NCI-H2107 treated with DMSO at 0.1 percent for 48 hours (cell line): ENCODE results near the gene AHI1.
"Not testable (repeated sequence)": the region's sequence is repeated elsewhere in the genome, so short reads cannot be mapped to it uniquely, and the experiment has no call there.

Source experiments
- DNase-seq: peaks from one replicate; lab custom pipeline; 2025; ENCODE audit not compliant: unreplicated experiment; lab: John Stamatoyannopoulos, UW

The AHI1 gene

DNA sequence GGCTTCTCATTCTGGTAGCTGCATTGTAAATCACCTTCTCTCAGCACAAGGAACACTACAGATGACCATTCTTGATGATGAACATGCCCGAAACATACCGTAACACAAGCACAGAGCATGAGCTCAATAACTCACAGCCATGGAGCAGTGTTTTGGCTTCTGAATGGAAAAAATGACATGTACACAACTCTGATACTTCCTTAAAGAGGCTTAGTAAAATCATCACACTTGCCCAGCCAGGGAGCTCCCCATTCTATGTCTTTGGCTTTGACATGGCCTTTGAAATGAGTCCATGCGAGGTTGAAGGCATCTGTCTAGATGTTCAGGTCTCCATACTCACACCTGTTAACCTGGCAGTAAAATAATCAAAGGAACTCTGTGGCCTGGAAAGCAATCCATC lies 228.8 kb downstream of the AHI1 start:
- DNase-seq, result no peak

DNA sequence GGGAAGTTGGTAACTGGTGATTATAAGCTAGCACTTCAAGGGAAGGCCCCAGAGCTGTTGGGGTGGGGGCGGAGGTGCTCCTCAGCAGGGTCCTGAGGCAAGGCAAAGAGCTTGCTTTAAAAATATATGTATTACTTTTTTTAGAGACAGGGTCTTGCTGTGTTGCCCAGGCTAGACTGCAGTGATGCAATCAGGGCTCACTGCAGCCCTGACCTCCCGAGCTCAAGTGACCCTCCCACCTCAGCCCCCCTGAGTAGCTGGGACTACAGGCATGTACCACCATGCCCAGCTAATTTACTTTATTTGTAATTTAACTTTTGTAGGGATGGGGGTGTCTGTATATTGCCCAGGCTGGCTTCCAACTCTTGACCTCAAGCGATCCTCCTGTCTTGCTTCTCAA lies 229.3 kb downstream of the AHI1 start:
- no peak for DNase-seq

DNA sequence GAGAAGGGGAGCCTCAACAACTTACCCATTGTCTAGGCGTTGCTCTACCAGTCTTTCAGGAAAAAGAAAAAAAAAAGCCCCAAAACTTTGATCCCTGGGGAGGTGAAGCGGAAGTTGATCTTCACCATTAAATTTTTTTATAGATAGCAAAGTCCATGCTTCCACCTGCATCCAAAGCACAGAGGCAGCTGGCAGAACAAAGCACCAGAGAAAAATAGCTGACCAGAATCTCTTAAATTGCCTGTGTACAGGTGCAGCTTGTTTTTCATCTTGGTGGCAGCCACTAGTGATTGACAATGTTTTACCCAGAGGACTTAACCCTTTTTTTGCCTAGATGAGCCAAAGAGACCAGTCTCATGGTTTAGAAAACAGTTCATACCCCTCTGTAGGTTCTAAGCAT lies 230.5 kb downstream of the AHI1 start:
- peak; percentile 94 for DNase-seq

DNA sequence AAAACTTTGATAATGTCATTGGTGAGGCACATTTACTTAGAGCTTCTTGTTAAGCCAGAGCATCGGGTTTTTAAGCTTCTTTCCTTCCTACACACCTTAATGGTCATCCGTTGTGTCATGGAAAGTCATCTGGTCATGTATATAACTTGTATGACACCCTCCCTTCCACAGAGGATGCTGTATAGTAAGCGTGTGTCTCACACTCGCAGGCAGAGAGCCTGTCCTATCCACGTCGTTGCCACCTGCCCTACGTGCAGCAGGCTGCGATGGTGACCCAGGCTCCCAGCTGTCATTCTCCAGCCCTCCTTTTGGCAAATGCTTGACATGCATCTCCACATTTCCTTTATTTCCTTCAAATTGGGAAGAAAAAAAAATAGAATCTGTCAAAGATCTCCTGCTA lies 230.9 kb downstream of the AHI1 start:
- DNase-seq, result no peak

DNA sequence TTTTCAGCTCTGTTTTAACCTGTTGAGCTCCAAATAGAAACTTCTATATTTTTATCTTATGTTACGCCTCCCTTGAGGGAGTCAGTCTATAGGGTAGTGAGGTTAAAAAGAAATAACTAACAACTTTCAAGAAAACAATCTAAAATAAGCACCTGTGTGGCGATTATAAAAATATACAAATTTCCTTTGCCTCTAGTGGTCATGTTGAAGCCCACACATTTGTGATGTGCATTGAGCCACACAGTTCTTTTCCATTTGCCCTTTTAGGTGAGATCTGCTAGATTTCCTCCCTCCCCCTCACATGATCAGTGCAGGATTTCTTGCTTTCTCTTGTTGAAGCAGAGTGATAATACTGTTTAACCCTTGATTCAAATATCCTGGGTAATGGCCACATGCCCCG lies 232.3 kb downstream of the AHI1 start:
- no peak for DNase-seq

DNA sequence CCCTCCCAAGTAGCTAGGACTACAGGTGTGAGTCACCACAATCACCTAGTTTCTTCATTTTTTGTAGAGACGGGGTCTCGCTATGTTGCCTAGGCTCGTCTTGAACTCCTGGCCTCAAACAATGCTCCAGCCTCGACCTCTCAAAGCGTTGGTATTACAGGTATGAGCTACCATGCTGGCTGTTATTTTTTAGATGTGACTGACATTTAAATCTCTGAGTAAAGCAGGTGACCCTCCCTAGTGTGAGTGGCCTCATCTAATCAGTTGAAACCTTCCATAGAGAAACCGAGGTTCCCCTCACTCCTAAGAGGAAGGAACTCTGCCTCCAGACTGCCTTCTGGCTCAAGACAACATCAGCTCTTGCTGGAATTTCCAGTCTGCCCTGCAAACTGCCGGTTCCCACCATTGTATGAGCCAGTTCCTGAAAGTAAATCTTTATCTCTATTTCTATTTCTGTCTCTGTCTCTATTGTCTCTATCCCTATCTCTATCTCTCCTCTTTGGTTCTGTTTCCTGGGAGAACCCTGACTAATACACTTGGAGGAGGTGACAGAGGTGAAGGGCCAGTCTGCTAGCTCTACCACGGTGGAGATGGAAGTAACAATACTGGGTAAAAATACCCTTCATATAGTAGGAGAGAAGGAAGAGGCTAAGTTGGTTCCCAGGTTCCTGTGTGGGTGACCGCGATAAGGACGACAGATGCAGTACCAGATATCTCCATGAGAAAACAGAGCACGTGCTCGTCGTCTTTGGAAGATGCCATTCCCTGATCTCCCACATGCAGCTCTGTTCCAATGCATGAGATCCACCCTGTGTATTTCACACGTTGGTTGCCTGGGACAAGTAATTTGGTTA lies 235.4 kb downstream of the AHI1 start:
- no peak for DNase-seq

DNA sequence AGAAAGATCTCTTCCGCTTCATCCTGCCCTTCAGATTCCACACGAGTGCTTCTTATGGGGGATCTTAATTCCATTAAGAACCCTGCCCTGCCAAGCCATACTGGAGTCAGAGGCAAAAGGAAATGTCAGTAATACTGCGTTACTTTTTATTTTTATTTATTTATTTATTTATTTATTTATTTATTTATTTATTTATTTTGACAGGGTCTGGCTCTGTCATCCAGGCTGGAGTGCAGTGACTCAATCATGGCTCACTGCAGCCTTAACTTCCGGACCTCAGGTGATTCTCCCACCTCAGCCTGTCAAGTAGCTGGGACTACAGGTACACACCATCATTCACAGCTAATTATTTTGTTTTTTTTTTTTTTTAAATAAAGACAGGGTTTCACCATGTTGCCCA lies 236.9 kb downstream of the AHI1 start:
- DNase-seq, result no peak

DNA sequence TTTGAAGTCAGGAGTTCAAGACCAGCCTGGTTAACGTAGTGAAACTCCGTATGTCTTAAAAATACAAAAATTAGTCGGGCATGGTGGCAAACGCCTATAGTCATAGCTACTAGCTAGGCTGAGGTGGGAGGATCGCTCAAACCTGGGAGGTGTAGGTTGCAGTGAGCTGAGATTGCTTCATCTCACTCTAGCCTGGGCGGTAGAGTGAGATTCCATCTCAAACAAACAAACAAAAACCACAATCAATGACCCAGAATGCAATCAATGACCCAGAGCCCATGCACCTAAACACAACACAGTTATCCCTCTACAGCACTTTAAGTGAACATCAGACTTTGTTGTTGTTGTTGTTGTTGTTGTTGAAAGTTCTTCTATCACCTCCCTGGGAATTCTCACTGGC lies 238.6 kb downstream of the AHI1 start:
- DNase-seq, result no peak

DNA sequence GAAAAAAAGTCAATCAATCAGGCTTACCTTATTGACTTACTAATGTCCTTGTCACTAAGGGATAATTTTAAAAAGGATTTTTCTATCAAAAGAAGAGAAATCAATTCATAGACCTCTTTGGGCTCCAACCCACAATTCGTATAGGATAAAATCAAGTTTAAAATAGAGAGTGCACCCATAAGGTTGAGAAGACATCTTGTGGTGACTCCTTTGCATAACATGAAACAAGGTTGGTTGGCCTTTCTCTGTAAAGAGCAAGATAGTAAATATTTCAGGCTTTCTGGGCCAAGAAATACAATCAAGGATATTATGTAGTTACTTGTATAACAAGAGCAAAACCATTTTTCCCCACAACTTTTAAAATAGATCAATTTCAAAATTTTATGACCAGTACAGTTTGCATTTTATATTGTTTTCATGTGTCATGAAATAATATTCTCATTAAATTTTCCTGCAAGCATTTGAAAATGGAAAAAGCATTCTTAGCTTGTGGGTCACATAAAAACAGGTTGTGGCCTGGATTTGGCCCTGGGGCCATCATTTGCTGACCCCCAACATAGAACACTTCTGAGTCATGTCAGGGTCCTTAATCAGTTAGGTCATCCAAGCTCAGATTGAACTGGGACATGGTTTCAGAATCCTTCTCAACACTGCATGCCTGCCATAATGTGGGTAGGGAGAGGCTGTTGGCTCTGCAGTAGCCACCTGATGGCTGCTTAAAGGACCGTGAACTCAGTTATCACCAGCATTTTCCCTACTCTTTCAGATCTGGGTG lies 239.7 kb downstream of the AHI1 start:
- no peak for DNase-seq

DNA sequence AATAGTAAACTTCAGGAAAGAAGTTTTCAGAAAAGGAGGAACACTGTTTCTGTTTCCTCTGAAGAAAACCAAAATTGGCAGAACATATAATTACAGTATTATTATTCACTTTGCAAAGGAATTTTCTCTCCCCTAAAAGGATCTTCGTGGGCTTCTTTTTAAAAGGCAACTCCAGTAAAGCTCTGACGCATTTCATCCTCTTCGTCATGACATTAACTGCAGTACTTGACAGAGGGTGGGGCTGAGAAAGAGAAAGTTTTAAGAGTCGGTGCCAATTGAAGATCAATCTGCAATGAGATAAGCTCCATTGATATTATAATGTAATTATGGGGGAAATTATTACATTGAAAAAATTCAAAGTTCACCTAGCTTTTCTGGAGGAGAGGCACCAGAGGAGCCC lies 240.7 kb downstream of the AHI1 start:
- DNase-seq, result no peak

DNA sequence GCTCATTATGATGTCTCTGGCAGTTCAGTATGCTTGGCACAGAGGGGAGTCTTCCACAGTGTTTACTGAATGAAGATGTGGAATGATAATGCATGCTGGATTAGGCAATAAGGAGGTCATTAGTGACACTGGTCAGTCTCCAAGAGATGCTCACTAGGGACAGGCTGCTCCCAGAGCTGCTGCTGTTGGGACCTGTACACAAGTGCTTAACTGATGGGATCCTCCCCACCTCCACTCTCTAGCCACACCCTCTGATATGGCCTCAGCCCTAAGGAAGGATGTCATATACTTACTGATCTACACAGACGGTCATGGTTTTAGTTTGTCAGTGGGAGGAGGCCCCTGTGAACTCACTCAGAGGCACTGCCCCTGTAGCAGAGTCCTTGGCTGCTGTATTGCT lies 243.1 kb downstream of the AHI1 start:
- DNase-seq, result no peak

DNA sequence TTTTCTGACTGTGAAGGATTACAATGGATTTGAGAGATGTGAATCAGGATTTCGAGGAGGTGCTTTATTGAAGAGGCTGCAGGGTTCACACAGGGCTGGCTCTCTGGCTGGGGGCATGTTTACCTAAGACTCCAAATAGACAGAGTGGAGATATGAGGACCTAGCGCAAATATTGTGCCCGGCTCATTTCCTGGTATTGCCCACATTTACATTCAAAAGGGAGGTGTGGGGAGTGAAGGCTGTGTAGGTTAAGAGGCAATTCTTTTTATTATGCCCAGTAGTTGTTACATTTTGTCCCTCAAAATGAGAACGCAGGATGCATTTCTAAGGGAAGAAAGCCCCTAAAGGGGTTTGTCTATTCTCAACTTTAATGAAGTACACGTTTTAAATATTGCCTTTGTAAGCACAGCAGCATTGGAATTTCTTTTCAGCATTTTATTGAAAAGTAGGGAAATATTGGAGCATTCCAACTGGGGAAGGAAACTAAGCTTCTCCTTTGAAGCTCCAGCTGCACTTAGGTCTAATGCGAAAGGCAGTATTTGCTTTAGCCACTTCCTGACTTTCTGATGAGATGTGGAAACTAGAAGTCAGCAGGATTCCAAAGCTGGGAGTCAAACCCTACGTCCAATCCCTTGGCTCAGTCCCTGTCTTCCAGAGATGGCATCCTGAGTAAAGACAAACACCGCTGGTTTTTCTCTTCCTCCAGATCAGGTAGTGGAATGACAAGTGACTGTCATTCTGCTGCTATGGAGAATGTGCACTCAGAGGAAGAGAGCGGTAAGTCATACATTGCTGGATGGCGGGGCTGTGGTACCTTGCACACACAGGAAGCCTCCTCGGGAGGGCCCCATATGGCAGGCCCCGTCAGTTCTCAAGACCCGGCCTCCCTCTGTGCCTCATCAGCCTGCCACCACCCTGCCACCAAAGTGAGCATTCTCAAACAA lies 245.8 kb downstream of the AHI1 start:
- peak; percentile 61 for DNase-seq

DNA sequence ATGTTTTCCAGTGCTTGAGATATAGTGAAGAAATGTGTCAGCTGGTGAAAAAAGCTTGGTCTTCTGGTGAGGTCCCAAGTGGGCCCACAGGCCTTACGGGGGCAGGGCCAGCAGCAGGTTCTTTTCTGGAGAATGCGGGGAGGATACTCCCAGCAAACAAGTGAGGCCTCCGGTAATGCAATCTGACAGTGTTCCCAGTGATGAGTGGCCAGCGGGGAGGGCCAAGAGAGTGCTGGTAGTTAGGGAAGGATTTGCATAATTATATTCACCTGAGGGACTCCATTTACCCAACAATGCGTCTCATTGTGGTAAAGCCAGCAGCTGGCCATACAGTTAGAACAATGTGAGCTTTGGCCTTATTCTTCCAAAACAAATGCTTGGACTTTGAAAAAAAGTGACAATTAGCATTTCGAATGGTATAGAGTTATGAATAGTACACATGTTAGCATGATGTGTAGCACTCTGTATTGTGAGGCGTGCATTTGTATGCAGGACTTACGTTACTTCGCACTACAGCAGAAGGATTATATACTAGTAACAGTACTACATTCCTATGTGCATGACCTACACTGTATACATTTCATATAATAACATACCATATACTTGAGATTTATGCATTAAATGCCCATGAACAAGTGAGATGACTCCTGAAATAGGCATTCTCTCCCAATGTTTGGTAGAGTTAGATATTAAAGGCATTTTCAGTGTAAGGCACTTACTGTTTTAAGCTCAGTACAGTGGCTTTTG lies 246.6 kb downstream of the AHI1 start:
- peak; percentile 70 for DNase-seq

DNA sequence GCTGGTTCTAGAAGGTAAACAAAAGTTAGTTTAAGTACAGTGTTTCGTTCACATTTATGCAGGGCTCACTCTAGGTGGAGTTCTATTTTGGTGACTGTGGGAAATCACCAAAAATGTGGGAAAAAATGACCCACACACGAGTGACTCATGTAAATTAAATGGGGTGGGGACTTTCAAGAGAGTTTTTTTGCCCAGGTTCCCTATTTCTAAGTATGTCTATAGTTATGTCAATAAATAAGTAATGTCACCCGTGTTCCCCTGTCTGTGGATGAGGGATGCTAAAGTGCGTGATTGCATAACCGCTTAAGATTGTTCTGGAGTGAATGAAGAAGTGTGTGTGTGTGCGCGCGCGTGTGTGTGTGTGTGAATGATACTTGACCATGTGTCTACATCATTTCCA lies 247.3 kb downstream of the AHI1 start:
- no peak for DNase-seq

DNA sequence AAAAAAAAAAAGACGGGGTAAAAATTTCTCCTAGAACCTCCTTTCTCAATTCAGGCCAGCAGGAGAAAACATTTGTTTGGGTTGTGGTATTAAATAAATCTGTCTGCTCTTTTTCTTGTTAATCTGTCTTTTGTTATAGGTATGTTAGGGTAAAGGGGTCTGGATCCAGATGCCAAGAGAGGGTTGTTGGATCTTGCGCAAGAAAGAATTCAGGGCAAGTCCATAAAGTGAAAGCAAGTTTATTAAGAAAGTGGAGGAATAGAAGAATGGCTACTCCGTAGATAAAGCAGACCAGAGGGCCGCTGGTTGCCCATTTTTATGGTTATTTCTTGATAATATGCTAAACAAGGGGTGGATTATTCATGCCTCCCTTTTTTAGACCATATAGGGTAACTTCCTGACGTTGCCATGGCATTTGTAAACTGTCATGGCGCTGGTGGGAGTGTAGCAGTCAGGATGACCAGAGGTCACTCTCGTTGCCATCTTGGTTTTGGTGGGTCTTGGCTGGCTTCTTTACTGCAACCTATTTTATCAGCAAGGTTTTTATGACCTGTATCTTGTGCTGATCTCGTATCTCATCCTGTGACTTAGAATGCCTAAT lies 251.0 kb downstream of the AHI1 start:
- not testable (repeated sequence) for DNase-seq

DNA sequence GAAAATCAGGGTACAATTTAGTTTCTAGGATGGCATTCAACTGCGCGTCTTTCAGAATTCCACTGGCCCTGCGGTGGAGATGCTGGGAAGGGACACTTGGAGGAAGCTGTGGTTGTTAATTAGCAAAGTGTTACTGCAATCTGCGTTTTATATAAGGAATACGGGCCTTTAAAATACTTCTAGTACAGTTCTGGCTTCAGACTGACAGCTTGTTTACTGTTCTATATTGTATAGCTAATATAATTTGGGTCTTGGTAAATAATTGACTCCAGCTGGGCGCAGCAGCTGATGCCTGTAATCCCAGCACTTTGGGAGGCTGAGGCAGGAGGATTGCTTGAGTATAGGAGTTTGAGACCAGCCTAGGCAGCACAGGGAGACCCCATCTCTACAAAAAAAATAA lies 252.7 kb downstream of the AHI1 start:
- no peak for DNase-seq

DNA sequence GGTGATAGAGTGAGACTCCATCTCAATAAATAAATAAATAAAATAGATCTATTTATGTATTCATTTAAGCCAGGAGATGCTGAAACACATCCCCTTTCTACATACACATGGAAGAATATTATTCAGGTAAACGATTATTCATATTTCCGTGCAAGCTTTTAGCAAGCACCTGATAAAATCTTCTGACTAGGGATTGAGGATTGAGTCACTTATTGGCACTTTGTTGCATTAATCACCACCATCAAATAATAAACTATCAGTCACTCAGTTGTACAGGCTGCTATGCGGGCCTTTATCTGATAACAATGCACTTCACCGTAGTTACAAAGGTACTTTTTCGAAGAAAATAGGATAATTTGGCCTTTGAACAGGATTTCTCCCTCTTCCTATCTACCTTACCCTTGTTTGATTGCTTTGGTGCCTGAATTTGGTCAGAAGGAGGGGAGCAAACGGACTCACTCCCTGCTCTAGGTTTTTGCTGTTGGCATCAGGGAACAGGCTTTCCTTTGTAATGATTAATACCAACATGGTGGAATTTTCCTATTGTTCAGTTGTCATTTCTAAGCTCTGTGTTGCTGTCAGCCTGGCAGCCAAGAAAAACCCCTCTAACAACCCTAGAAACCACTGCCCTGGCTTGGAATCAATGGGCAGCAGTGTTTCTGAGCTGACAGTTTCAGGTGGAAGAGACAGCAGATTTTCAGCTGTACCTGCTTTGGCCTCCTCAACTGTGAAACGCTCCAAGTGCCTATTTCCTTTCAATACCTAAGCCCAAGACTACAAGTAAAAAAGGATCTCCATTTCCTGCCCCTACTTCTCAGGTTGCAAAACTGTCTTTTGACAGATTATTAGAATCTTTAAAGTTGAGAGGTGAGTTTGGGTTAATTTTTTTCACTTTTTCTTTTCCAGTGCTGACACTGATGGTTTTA lies 253.4 kb downstream of the AHI1 start:
- DNase-seq, result no peak

DNA sequence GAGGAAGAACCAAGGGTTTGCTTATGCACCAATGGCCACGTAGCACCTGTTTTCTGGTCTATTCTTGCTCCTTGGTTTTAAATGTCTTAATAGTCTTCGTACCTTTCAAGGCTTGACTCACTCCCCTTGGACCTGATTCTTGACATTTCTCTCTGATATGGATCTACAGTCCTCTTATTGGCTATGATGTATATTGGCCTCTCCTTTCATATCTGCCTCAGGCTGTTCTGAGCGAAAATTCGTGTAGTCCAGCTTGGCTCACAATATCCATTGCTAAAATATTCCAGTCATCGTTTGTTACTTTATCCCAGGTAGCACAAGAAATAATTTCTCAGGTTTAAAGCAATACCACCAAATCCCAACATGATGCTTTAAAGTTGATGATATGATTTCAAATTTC lies 256.8 kb downstream of the AHI1 start:
- DNase-seq, result no peak

DNA sequence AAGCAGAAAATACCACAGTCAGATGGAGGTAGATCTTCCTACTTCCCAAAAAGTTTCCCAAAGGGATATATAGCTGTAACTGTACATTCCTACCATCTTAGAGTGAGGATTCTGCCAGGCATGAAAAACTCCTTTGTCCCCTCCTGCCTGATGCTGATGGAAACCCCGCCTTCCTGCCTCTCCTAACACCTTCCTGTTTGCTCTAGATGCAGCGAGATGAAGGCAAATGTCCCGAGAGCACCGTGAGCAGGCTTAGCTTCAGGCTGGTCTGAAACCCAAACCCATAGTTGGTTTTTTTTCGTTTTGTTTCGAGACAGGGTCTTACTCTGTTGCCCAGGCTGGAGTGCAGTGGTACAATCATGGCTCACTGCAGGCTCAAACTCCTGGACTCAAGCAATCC lies 260.8 kb downstream of the AHI1 start:
- no peak for DNase-seq
